Natural killer cell treated with Interleukin-12 subunit alpha and Interleukin-12 subunit beta and Interleukin-15 and Interleukin-18, amount 100 ng/mL, for 72 hours (primary cell): ENCODE measurements around the gene SGCD. TPM values are rescaled to one million over a fixed set of nuclear protein-coding genes. Genes with fewer than 3 reads are reported as not detected.

Experiments
- ATAC-seq, 2 donors: fragments of 150-1000 bp; cut with Tn5 transposase in 1 of 2; sonication (Bioruptor Pico), chemical (Tn5 transposase) in 1 of 2; 2 replicates each; pipeline ENCODE4 v1.10.0; 2021
- DNase-seq: peaks from one replicate; pipeline ENCODE4 v3.0.0; 2022; ENCODE audit warnings: low spot score
- H3K27ac Mint-ChIP-seq, 2 donors: 1 replicate in 1 of 2; 2 replicates in 1 of 2; pipeline ENCODE4 v1.8.0; 2022; ENCODE audit warnings: mixed read lengths in 2 of 2, mild to moderate bottlenecking in 1 of 2, moderate library complexity in 1 of 2
- H3K27me3 Mint-ChIP-seq, 2 donors: 1 replicate in 1 of 2; 2 replicates in 1 of 2; pipeline ENCODE4 v1.8.0; 2022; ENCODE audit warnings: mixed read lengths in 2 of 2
- H3K36me3 Mint-ChIP-seq: one replicate; pipeline ENCODE4 v1.8.0; 2022; ENCODE audit warnings: mixed read lengths
- H3K4me1 Mint-ChIP-seq, 2 donors: 1 replicate in 1 of 2; 2 replicates in 1 of 2; pipeline ENCODE4 v1.8.0; 2022; ENCODE audit warnings: low read depth in 2 of 2, mixed read lengths in 2 of 2, mild to moderate bottlenecking in 1 of 2
- H3K4me3 Mint-ChIP-seq: one replicate; pipeline ENCODE4 v1.8.0; 2022; ENCODE audit warnings: mixed read lengths
- H3K9me3 Mint-ChIP-seq: 2 replicates; pipeline ENCODE4 v1.8.0; 2022; ENCODE audit warnings: mixed read lengths
- total RNA-seq, 2 donors: library from RNA; stranded (reverse); gene quantifications; one replicate each; pipeline ENCODE4 v1.2.3, GENCODE V29; 2022

The SGCD gene
- total RNA-seq, 2 donors from 2014 or later: 0.20 TPM; not detected in 1

DNA sequence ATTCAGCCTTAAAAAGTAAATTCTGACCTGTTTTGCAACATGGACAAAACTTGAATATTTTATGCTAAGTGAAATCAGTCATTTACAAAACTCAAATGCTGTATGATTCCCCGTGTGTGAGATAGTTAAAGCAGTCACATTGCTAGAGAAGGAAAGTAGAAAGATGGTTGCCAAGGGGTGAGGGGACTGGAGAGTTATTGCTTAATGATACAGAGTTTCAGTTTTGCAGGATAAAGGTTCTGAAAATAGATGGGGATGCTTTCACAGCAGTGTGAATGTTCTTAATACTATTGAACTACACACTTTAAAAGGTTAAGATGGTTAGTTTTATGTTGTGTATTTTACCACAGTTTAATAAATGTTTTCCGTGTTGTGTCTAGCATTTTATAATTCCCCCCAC, 51.2 kb downstream of the SGCD start:
- ATAC-seq (no peak), DNase-seq (no peak)
- H3K27me3 Mint-ChIP-seq: peaks cover 16 to 31% of the 10 kb centered on the region in 2 donors
- no peaks in the 10 kb centered on the region for H3K4me1 Mint-ChIP-seq
- H3K4me3 Mint-ChIP-seq: no peak overlapping the region
- H3K36me3 Mint-ChIP-seq: no peaks in the 10 kb centered on the region
- H3K9me3 Mint-ChIP-seq: no peaks in the 10 kb centered on the region
- H3K27ac Mint-ChIP-seq: no peak overlapping the region

DNA sequence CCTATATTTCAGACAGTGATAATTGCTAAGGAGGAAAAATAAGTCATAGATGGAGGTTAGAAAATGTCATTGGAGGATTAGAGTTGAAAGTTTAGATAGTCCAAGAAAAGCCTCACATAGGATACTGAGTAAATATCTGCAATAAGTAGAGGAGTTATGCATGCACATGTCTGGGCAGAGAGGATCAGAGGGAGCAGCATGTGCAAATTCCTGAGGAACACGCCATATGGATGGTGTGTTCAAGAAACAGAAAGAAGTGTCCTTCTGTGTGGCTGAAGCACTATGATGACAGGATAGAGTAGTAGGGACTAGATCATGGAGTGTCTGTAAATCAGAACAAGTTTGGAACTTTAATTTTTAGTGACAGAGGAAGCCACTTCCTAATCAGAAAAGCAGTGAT, 52.2 kb downstream of the SGCD start:
- no peaks in the 10 kb centered on the region for H3K4me1 Mint-ChIP-seq
- H3K9me3 Mint-ChIP-seq: no peaks in the 10 kb centered on the region
- DNase-seq (no peak), ATAC-seq (no peak)
- H3K27me3 Mint-ChIP-seq: peaks cover 16 to 24% of the 10 kb centered on the region in 2 donors
- H3K36me3 Mint-ChIP-seq: no peaks in the 10 kb centered on the region
- H3K27ac Mint-ChIP-seq: no peak overlapping the region
- no peak overlapping the region for H3K4me3 Mint-ChIP-seq

DNA sequence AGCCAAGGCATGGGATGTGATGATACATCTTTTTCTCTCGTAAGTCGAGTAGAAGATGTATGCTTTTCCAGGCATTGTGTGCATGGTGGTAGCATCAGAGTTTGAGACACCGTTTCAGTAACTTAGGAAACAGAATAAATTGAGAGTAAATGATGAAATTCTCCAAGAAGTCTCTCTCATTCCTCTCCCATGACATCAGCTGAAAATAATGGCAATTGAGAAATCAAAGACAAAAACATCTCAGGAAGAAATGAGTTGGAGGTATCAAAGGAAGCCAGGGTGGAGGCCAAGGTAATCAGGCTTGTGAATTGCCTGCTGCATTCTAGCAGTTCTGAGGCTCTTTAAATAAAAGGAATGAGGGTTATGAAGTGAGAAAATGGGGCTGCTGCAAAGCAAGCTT, 53.9 kb downstream of the SGCD start:
- Mint-ChIP-seq H3K27me3 (peaks cover 12 to 16% of the 10 kb centered on the region in 2 donors), H3K4me1 (no peaks in the 10 kb centered on the region), H3K27ac (no peak overlapping the region), H3K36me3 (no peaks in the 10 kb centered on the region), H3K9me3 (no peaks in the 10 kb centered on the region), H3K4me3 (no peak overlapping the region)
- DNase-seq (no peak), ATAC-seq (no peak)

DNA sequence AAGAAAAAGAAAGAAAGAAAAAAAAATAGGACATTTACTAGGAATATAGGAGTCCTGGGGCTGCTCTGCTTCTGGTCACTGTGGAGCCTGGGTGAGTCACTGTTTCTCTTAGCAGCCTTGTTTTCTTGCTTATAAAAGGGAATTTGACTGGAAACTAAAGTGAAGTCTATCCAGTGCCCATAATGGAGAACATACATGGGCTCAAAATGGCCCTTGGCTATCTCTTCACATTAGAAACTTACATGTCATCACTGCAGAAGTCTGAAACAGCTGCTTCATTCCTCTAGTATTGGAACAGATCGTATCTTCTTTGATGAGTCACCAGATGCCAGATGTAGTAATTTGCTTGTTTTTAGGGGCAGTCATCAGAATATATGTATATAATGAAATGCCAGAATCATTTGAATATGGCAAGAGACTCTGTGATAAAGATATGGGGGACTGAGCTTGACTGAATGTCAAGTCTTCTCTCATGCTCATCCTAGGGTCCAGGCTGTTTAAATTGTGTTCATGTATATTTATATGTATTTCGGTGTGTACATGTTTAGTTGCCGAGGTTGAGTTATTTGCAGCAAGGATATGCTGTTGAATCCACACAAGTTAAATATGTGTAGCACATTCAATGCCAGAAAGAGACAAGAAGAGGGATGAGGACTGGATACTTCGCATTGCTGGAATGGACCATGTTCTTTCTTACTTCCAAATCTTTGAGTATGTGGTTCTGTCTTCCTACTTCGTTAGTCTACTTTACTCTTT, 56.7 kb downstream of the SGCD start:
- DNase-seq: no peak
- Mint-ChIP-seq H3K4me3 (no peak overlapping the region), H3K9me3 (no peaks in the 10 kb centered on the region), H3K27ac (no peak overlapping the region), H3K36me3 (no peaks in the 10 kb centered on the region), H3K27me3 (peaks cover 12 to 16% of the 10 kb centered on the region in 2 donors), H3K4me1 (no peaks in the 10 kb centered on the region)
- no peak for ATAC-seq

DNA sequence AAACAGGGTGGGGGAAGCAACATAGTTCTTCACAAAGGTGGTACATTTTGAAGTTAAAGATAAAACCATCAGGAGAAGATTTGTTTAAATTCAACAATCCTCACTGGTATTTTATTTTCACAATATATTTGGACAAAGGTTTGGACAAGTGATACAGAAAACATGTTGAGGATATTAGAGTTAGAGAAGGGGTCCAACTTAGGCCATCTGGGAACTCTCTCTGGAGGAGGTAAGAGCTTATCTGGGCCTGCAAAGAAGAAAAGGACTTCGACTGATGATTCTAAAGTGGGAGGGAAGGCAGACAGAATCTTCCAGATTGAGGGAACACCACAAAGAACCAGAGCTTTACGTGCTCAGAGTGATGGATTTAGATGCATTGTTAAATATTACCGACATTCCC, 58.5 kb downstream of the SGCD start:
- Mint-ChIP-seq H3K27ac (no peak overlapping the region), H3K4me1 (no peaks in the 10 kb centered on the region), H3K27me3 (peaks cover 7 to 10% of the 10 kb centered on the region in 2 donors), H3K36me3 (no peaks in the 10 kb centered on the region), H3K4me3 (no peak overlapping the region), H3K9me3 (no peaks in the 10 kb centered on the region)
- ATAC-seq: no peak
- no peak for DNase-seq

DNA sequence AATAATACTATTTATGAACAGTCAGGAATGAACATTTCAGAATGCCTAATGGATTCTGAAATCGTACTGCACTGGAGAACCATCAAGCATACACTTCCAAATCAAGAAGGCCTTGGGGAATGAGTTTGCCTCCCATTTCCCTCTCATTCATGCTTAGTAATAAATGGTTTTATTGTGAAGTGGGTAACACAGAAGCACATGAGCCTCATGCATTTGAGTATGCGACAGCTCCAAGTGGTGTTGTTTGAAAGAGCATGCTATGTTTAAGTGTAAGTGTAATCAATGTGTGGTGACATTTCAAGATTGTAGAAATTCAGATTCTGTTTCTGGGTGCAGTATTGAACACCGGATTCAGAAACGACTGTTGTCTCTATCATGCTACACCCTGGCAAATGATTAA, 60.0 kb downstream of the SGCD start:
- Mint-ChIP-seq H3K4me1 (no peaks in the 10 kb centered on the region), H3K27me3 (peaks cover 0 to 8% of the 10 kb centered on the region in 2 donors), H3K27ac (no peak overlapping the region), H3K9me3 (no peaks in the 10 kb centered on the region), H3K36me3 (no peaks in the 10 kb centered on the region), H3K4me3 (no peak overlapping the region)
- no peak for ATAC-seq
- no peak for DNase-seq

DNA sequence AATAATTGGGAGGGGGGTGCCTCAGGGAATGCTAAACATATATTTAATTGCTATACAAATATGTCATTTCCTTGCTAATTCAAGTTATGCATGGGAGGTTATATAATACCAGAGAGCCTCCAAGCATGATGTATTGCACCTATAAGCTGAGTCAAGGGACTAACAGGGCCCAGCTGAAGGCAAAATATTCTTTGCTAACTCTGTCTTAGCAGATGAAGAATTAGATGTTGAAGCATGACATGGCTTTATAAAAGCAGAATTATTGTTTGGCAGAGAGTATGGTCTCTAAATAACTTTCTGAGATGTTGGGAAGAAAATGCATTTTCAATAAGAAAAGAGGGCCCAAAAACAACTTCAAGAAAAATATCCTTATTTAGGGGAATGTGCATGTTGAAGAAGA, 60.4 kb downstream of the SGCD start:
- Mint-ChIP-seq H3K4me1 (no peaks in the 10 kb centered on the region), H3K27ac (no peak overlapping the region), H3K27me3 (peaks cover 0 to 11% of the 10 kb centered on the region in 2 donors), H3K4me3 (no peak overlapping the region), H3K9me3 (no peaks in the 10 kb centered on the region), H3K36me3 (no peaks in the 10 kb centered on the region)
- DNase-seq (no peak), ATAC-seq (no peak)

DNA sequence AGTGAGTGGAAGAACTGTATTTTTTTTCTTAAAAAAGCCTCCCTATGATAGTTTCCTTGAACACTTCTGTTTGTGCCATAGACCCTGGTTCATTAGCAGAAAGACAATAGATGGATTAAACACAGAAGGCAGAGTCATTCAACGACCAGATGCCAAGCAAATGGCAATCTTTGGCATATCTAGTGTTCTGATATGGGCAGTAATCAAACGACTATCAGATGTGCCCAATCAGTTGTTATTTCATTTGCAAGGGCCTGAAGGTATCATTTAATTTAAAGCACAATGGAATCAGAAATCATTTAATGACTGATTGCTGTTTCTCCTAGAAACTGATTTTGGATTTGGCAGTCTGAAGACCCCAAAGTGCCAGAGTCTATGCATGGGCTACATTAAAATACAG, 61.3 kb downstream of the SGCD start:
- no peak overlapping the region for H3K4me3 Mint-ChIP-seq
- ATAC-seq (no peak), DNase-seq (no peak)
- H3K27ac Mint-ChIP-seq: no peak overlapping the region
- H3K4me1 Mint-ChIP-seq: no peaks in the 10 kb centered on the region
- peaks cover 2 to 11% of the 10 kb centered on the region in 2 donors for H3K27me3 Mint-ChIP-seq
- no peaks in the 10 kb centered on the region for H3K36me3 Mint-ChIP-seq
- H3K9me3 Mint-ChIP-seq: no peaks in the 10 kb centered on the region

DNA sequence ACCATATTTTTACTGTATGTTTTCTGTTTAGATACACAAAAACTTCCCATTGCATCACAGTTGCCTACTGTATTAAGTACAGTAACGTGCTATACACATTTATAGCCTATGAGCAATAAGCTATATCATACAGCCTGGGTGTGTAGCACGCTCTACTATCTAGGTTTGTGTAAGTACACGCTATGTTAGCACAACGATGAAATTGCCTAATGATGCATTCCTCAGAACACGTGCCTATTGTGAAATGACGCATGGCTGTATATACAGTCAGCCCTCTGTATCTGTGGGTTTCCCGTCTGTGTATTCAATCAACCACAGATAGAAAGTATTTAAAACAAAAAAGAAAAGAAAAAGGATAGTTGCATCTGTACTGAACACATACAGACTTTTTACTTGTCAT, 64.2 kb downstream of the SGCD start:
- Mint-ChIP-seq H3K4me3 (no peak overlapping the region), H3K4me1 (peaks cover 0 to 5% of the 10 kb centered on the region in 2 donors), H3K9me3 (no peaks in the 10 kb centered on the region), H3K27me3 (peaks cover 12% of the 10 kb centered on the region in 2 donors), H3K27ac (no peak overlapping the region), H3K36me3 (no peaks in the 10 kb centered on the region)
- no peak for DNase-seq
- no peak for ATAC-seq

DNA sequence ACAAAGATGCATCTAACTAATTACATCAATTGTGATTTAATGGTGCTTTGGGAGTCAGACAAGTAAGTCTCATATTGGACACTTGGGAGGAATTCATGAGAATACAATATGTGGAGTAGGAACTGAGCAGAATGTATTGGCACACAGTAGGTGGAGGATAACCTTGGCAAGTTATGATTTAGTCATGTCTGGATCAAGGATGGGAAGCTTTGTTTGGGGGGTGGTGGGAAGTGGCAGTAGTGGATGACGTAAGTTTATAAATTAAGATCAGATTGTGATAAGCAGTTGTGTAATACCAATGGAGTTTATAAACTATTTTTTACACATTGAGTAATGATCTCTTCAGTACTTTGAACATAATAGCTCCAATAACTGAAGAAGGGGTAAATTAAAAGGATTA, 67.0 kb downstream of the SGCD start:
- Mint-ChIP-seq H3K4me1 (peaks cover 0 to 5% of the 10 kb centered on the region in 2 donors), H3K27ac (no peak overlapping the region), H3K36me3 (no peaks in the 10 kb centered on the region), H3K27me3 (peaks cover 11 to 12% of the 10 kb centered on the region in 2 donors), H3K4me3 (no peak overlapping the region), H3K9me3 (no peaks in the 10 kb centered on the region)
- ATAC-seq (no peak), DNase-seq (no peak)

DNA sequence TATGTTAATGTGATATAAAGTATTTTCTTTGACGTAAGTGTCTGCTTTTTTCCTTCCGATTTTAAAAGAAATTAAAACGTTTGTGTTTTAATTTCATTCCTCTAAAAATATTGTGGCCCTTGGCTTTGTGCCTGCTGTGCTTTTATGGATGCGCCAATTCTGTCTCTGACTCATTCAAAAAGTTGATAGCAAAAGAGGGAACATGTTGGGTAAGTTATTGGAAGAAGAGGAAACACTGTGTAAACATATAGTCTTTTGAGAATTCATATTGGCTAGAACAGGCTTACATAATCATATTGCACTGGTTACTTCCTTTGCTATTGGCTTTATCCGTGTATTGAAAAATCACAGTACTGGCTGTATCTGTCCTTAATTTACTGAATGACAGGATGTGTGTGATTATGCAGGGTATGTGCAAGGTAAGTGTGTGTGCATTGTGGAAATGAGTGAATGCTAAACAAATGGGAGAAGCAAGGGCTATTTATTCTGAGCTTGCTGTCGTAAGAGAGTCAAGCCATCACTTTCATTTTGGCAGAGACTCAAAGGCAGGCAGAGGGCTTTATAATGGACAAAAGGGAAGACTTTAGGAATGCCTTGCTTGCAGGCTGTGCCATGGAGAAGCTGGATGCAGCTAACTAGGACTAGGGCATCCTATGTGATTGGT, 67.8 kb downstream of the SGCD start:
- H3K27ac Mint-ChIP-seq: no peak overlapping the region
- no peaks in the 10 kb centered on the region for H3K36me3 Mint-ChIP-seq
- no peaks in the 10 kb centered on the region for H3K9me3 Mint-ChIP-seq
- ATAC-seq (no peak), DNase-seq (no peak)
- H3K4me3 Mint-ChIP-seq: no peak overlapping the region
- peaks cover 0 to 5% of the 10 kb centered on the region in 2 donors for H3K4me1 Mint-ChIP-seq
- H3K27me3 Mint-ChIP-seq: peaks cover 7 to 12% of the 10 kb centered on the region in 2 donors

DNA sequence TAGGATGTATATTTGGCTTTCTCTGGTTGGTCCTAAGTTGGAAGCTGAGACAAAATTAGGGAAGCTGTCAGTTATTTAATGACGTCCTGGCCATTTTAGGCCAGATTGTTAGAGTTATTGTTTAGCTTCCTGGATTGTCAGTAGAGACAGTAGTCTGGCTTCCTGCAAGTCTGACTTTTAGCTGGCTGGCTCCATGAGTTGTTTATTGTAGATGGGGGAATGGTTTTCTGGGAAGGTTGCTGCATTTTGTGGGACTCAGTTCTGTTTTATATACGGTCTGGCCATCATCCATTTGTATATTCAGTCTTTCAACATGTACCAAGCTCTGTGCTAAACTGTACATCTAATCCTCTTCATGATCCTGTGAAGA, 68.3 kb downstream of the SGCD start:
- H3K4me1 Mint-ChIP-seq: peaks cover 0 to 5% of the 10 kb centered on the region in 2 donors
- H3K36me3 Mint-ChIP-seq: no peaks in the 10 kb centered on the region
- H3K4me3 Mint-ChIP-seq: no peak overlapping the region
- DNase-seq (no peak), ATAC-seq (no peak)
- no peak overlapping the region for H3K27ac Mint-ChIP-seq
- H3K9me3 Mint-ChIP-seq: no peaks in the 10 kb centered on the region
- peaks cover 7 to 12% of the 10 kb centered on the region in 2 donors for H3K27me3 Mint-ChIP-seq

DNA sequence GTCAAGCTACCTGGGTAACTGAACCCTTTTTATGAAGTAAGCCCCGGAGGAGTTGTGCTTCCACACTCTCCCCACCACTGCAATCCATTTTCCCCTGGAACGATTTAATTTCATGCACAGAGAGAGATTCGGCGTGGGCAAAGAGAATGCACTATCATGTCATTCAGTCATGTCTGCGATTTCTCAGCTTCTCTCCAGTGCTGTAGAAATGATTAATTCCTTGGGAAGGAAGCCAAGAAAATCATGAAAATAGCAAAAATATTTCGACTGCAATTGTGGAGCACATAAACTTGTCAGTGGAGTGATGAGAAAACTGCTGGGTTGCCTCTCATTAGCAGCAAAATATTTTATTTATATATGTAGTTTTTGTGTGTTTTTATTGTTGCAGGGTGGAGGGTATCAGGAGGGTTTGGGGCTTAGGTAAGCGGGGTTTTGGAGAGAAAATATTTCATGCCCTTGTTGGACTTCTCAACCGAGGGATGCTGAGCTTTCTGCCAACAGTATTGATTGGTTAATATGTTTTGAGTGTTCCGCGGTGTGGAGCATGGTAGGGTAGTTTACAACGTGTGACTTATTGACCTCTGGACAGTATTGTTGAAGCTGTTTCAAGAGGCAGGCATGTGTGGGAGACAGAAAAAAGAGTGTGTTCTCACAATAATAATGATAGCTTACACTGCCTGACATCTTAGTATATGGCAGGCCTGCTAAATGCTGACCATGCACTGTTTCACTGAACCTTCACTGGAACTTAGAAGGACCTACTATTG, 69.3 kb downstream of the SGCD start:
- H3K27me3 Mint-ChIP-seq: peaks cover 7 to 12% of the 10 kb centered on the region in 2 donors
- no peaks in the 10 kb centered on the region for H3K9me3 Mint-ChIP-seq
- ATAC-seq: no peak
- no peak overlapping the region for H3K4me3 Mint-ChIP-seq
- H3K4me1 Mint-ChIP-seq: peaks cover 0 to 5% of the 10 kb centered on the region in 2 donors
- no peak for DNase-seq
- no peak overlapping the region for H3K27ac Mint-ChIP-seq
- H3K36me3 Mint-ChIP-seq: no peaks in the 10 kb centered on the region

DNA sequence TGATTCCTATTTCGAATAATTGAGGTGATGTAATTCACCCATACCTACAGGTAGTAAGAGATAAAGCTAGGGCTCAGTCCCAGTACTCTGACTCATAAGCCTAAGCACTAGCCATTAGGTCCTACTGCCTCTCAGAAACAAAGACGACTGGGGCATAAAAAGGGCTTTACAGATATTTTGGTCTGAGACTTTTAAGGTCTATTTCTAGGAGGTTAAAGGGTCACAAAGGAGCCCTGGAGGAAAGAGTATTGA, 69.8 kb downstream of the SGCD start:
- no peak overlapping the region for H3K27ac Mint-ChIP-seq
- H3K9me3 Mint-ChIP-seq: no peaks in the 10 kb centered on the region
- H3K4me1 Mint-ChIP-seq: peaks cover 0 to 9% of the 10 kb centered on the region in 2 donors
- H3K36me3 Mint-ChIP-seq: no peaks in the 10 kb centered on the region
- peaks cover 7 to 12% of the 10 kb centered on the region in 2 donors for H3K27me3 Mint-ChIP-seq
- DNase-seq (no peak), ATAC-seq (no peak)
- no peak overlapping the region for H3K4me3 Mint-ChIP-seq
